ENCODE measurements around the gene CHN2. TPM values are rescaled to one million over a fixed set of nuclear protein-coding genes. Genes with fewer than 3 reads are reported as not detected.

The CHN2 gene
- total RNA-seq, 1 experiment from 2014 or later = 2.1 TPM

GRCh38 chr7:29292886-29293658 is 98.5 kb downstream of the CHN2 start:
- no peak overlapping the region for H2AFZ ChIP-seq (ENCODE audit: low read depth, low read length, poor library complexity, severe bottlenecking)
- H3K27ac ChIP-seq (ENCODE audit: low read depth, low read length) = no peak overlapping the region
- no peaks in the 10 kb centered on the region for H4K20me1 ChIP-seq (ENCODE audit: insufficient read depth)
- H3K9ac ChIP-seq (ENCODE audit: low read length) = no peak overlapping the region
- no peaks in the 10 kb centered on the region for H3K36me3 ChIP-seq (ENCODE audit: control insufficient read depth in 1 of 2, insufficient read depth in 2 of 2, low read length in 2 of 2)
- H3K4me2 ChIP-seq (ENCODE audit: low read length) = no peak overlapping the region
- no peak overlapping the region for H3K4me3 ChIP-seq (replicated peaks in 1 of 2; ENCODE audit: low read depth in 1 of 2, low read length in 2 of 2)
- TF ChIP-seq CTCF (IDR thresholded peaks at IDR 0.05 in 2 of 3, conservative IDR thresholded peaks at IDR 0.05 in 1 of 3; ENCODE audit: borderline replicate concordance in 1 of 3, insufficient read depth in 1 of 3, low read depth in 2 of 3, low read length in 2 of 3) = no peak
- TF ChIP-seq EZH2 (IDR thresholded peaks at IDR 0.05) = no peak
- TF ChIP-seq EGR1 (IDR thresholded peaks at IDR 0.05; ENCODE audit: low read depth) = no peak
- TF ChIP-seq CEBPB (IDR thresholded peaks at IDR 0.05; ENCODE audit: low read depth) = no peak
- no peak for TF ChIP-seq YY1 (IDR thresholded peaks at IDR 0.05; ENCODE audit: extremely low read depth, insufficient replicate concordance, low read depth, low read length)
- TF ChIP-seq SIN3A (IDR thresholded peaks at IDR 0.05; ENCODE audit: low read depth) = no peak
- TF ChIP-seq, protein P1, sequence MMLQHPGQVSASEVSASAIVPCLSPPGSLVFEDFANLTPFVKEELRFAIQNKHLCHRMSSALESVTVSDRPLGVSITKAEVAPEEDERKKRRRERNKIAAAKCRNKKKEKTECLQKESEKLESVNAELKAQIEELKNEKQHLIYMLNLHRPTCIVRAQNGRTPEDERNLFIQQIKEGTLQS (IDR thresholded peaks at IDR 0.05) = no peak
- intact Hi-C loops (cut with micrococcal nuclease) = no loop called here
- no peak for DNase-seq (ENCODE audit: low read depth, low spot score)
- ATAC-seq = no peak
- no peaks in the 10 kb centered on the region for H3K27me3 ChIP-seq (ENCODE audit: insufficient read depth, low read length)
- no TSS peak for BruUV-seq (replicated peaks)
- no peaks in the 10 kb centered on the region for H3K9me3 ChIP-seq (ENCODE audit: control insufficient read depth in 1 of 2, insufficient read depth in 1 of 2, low read depth in 1 of 2, low read length in 2 of 2)
- no peaks in the 10 kb centered on the region for H3K79me2 ChIP-seq (ENCODE audit: insufficient read depth, low read length)
- RAD21 ChIA-PET (ENCODE audit: low non-redundant PET in 1 of 2, low total read pairs in 2 of 2, uncharacterized antibody in 2 of 2, unreplicated experiment in 2 of 2) = no interaction called here
- no peaks in the 10 kb centered on the region for H3K9me2 ChIP-seq (ENCODE audit: insufficient read depth)
- CTCF ChIA-PET = no interaction called here
- POLR2A ChIA-PET = no interaction called here
- no peaks in the 10 kb centered on the region for H3K4me1 ChIP-seq (ENCODE audit: control insufficient read depth in 1 of 2, insufficient read depth in 2 of 2, low read length in 2 of 2)

Data from HCT116 (cell line).